Activated CD4-positive, alpha-beta T cell treated with anti-CD3 and anti-CD28 coated beads, Interleukin-2, amount 10 ng/mL, durations not matched to agents 7 days and 5 days (primary cell): Measurements from ENCODE around the gene UQCRQ. TPM values are rescaled to one million over a fixed set of nuclear protein-coding genes. Genes with fewer than 3 reads are reported as not detected.

Experiments
- CTCF ChIA-PET: fragments of 350-600 bp; sonication (Branson Sonifier 250); formaldehyde crosslinking; loops from one replicate; lab custom pipeline; 2021; ENCODE audit warnings: antibody characterized with exemption; lab: Charles Lee
- POLR2A ChIA-PET: fragments of 350-600 bp; sonication (Branson Sonifier 250); formaldehyde crosslinking; loops from one replicate; lab custom pipeline; 2021; ENCODE audit warnings: antibody characterized with exemption; lab: Charles Lee
- DNase-seq: peaks from one replicate; pipeline ENCODE4 v3.0.0-alpha.2; 2020
- H3K27ac Mint-ChIP-seq: one replicate; pipeline ENCODE4 v1.8.0; 2021; ENCODE audit warnings: mild to moderate bottlenecking, moderate library complexity, mixed read lengths
- H3K27me3 Mint-ChIP-seq: one replicate; pipeline ENCODE4 v1.8.0; 2021; ENCODE audit warnings: mixed read lengths
- H3K36me3 Mint-ChIP-seq: one replicate; pipeline ENCODE4 v1.8.0; 2021; ENCODE audit warnings: low read depth, mixed read lengths
- H3K4me1 Mint-ChIP-seq: one replicate; pipeline ENCODE4 v1.8.0; 2021; ENCODE audit warnings: mixed read lengths
- H3K4me3 Mint-ChIP-seq: one replicate; pipeline ENCODE4 v1.8.0; 2021; ENCODE audit warnings: mild to moderate bottlenecking, moderate library complexity, mixed read lengths
- H3K9me3 Mint-ChIP-seq: one replicate; pipeline ENCODE4 v1.8.0; 2021; ENCODE audit warnings: mixed read lengths
- total RNA-seq, 2 experiments: library from RNA; stranded (reverse); gene quantifications; one replicate each; pipeline ENCODE4 v1.2.3, GENCODE V29; 2021

Gene UQCRQ
- total RNA-seq, result 100 to 1,000 TPM; 304 to 328 TPM

- Mint-ChIP-seq H3K9me3 (no peaks in the 10 kb centered on the region), H3K27ac (peak within 1 kb of the TSS; percentile 100), H3K4me1 (peaks cover 29% of the 10 kb centered on the region), H3K4me3 (peak within 1 kb of the TSS; percentile 96), H3K36me3 (peaks cover 29% of the 10 kb centered on the region), H3K27me3 (peaks cover 5% of the 10 kb centered on the region)
- peak; percentile 97 for DNase-seq
- CTCF ChIA-PET, result interaction anchor here (1.1 to 4.8 kb wide), 5 partner anchors 10 to 1173 kb away, joined by 3 to 24 read pairs (median 5); no protein-coding TSS in a partner anchor
- POLR2A ChIA-PET, result interaction anchor here (0.6 kb wide), 1 partner anchor 495 kb away, joined by 3 read pairs; no protein-coding TSS in a partner anchor
Measured at GRCh38 chr5:132866342-132867045, at the start of gene UQCRQ, which contains the start of gene GDF9. UQCRQ (plus strand) TSS chr5:132866642; CDS start chr5:132866882, 240 bp downstream. GDF9 (minus strand) TSS chr5:132866469; CDS start chr5:132864533, 1,936 bp downstream.

GRCh38 chr5:132817011-132817410, 49.4 kb upstream of the UQCRQ start:
- Mint-ChIP-seq H3K4me3 (no peak overlapping the region), H3K27ac (no peak overlapping the region), H3K36me3 (no peaks in the 10 kb centered on the region), H3K9me3 (no peaks in the 10 kb centered on the region), H3K4me1 (peaks cover 19% of the 10 kb centered on the region), H3K27me3 (peaks cover 47% of the 10 kb centered on the region)
- DNase-seq, result no peak
- ChIA-PET CTCF (interaction anchor here (1.0 to 4.7 kb wide), 7 partner anchors 8 to 321 kb away, joined by 3 to 45 read pairs (median 4); partner anchors contain the start of gene SHROOM1), POLR2A (no interaction called here)

GRCh38 chr5:132819468-132819867, 47.0 kb upstream of the UQCRQ start:
- DNase-seq, result no peak
- Mint-ChIP-seq H3K9me3 (no peaks in the 10 kb centered on the region), H3K4me1 (peaks cover 12% of the 10 kb centered on the region), H3K27ac (no peak overlapping the region), H3K36me3 (no peaks in the 10 kb centered on the region), H3K4me3 (peak overlapping the region; percentile 45), H3K27me3 (peaks cover 47% of the 10 kb centered on the region)
- ChIA-PET POLR2A (no interaction called here), CTCF (interaction anchor here (0.7 to 4.7 kb wide), 27 partner anchors 10 to 579 kb away, joined by 3 to 45 read pairs (median 4); partner anchors contain the start of genes KIF3A, SHROOM1 and SLC22A5)

- ChIA-PET CTCF (interaction anchor here (0.6 to 4.7 kb wide), 35 partner anchors 9 to 580 kb away, joined by 3 to 45 read pairs (median 4); partner anchors contain the start of genes KIF3A, SHROOM1 and SLC22A5), POLR2A (no interaction called here)
- peak; percentile 92 for DNase-seq
- Mint-ChIP-seq H3K27ac (no peak overlapping the region), H3K4me3 (no peak overlapping the region), H3K36me3 (no peaks in the 10 kb centered on the region), H3K27me3 (peaks cover 49% of the 10 kb centered on the region), H3K4me1 (peaks cover 12% of the 10 kb centered on the region), H3K9me3 (no peaks in the 10 kb centered on the region)
Measured at GRCh38 chr5:132820162-132820754, 46.2 kb upstream of the UQCRQ start.

GRCh38 chr5:132821350-132821749, 45.1 kb upstream of the UQCRQ start:
- Mint-ChIP-seq H3K27ac (no peak overlapping the region), H3K4me1 (peaks cover 12% of the 10 kb centered on the region), H3K27me3 (peaks cover 49% of the 10 kb centered on the region), H3K36me3 (no peaks in the 10 kb centered on the region), H3K4me3 (no peak overlapping the region), H3K9me3 (no peaks in the 10 kb centered on the region)
- ChIA-PET POLR2A (no interaction called here), CTCF (interaction anchor here (0.9 to 4.7 kb wide), 13 partner anchors 7 to 436 kb away, joined by 3 to 45 read pairs (median 9); partner anchors contain the start of genes KIF3A and SHROOM1)
- no peak for DNase-seq

- Mint-ChIP-seq H3K9me3 (no peaks in the 10 kb centered on the region), H3K4me1 (peaks cover 12% of the 10 kb centered on the region), H3K27me3 (peaks cover 54% of the 10 kb centered on the region), H3K36me3 (no peaks in the 10 kb centered on the region), H3K4me3 (no peak overlapping the region), H3K27ac (no peak overlapping the region)
- ChIA-PET POLR2A (no interaction called here), CTCF (interaction anchor here (0.9 to 4.7 kb wide), 7 partner anchors 7 to 436 kb away, joined by 3 to 45 read pairs (median 9); partner anchors contain the start of gene SHROOM1)
- no peak for DNase-seq
Measured at GRCh38 chr5:132821791-132822190, 44.7 kb upstream of the UQCRQ start.

- DNase-seq, result no peak
- Mint-ChIP-seq H3K4me1 (peaks cover 12% of the 10 kb centered on the region), H3K4me3 (no peak overlapping the region), H3K27ac (no peak overlapping the region), H3K36me3 (no peaks in the 10 kb centered on the region), H3K27me3 (peaks cover 64% of the 10 kb centered on the region), H3K9me3 (no peaks in the 10 kb centered on the region)
- CTCF ChIA-PET, result interaction anchor here (1.1 to 1.8 kb wide), 3 partner anchors 9 to 455 kb away, joined by 3 to 7 read pairs (median 4); no protein-coding TSS in a partner anchor
- POLR2A ChIA-PET, result no interaction called here
Measured at GRCh38 chr5:132822650-132823480, 43.6 kb upstream of the UQCRQ start.

GRCh38 chr5:132823481-132824050, 42.9 kb upstream of the UQCRQ start:
- Mint-ChIP-seq H3K36me3 (no peaks in the 10 kb centered on the region), H3K27me3 (peaks cover 69% of the 10 kb centered on the region), H3K27ac (no peak overlapping the region), H3K4me1 (peaks cover 12% of the 10 kb centered on the region), H3K4me3 (no peak overlapping the region), H3K9me3 (no peaks in the 10 kb centered on the region)
- ChIA-PET POLR2A (no interaction called here), CTCF (interaction anchor here (1.1 to 1.5 kb wide), 3 partner anchors 10 to 456 kb away, joined by 3 to 4 read pairs (median 3); no protein-coding TSS in a partner anchor)
- DNase-seq, result no peak

- Mint-ChIP-seq H3K27me3 (peaks cover 69% of the 10 kb centered on the region), H3K4me3 (peak overlapping the region; percentile 34), H3K36me3 (no peaks in the 10 kb centered on the region), H3K9me3 (no peaks in the 10 kb centered on the region), H3K27ac (no peak overlapping the region), H3K4me1 (peaks cover 13% of the 10 kb centered on the region)
- ChIA-PET POLR2A (no interaction called here), CTCF (interaction anchor here (1.5 kb wide), 1 partner anchor 13 kb away, joined by 3 read pairs; no protein-coding TSS in a partner anchor)
- DNase-seq, result no peak
Measured at GRCh38 chr5:132824426-132824825, 42.0 kb upstream of the UQCRQ start.

GRCh38 chr5:132825033-132825833, 41.2 kb upstream of the UQCRQ start:
- no peak overlapping the region for H3K27ac Mint-ChIP-seq
- peaks cover 67% of the 10 kb centered on the region for H3K27me3 Mint-ChIP-seq

GRCh38 chr5:132825834-132826391, 40.5 kb upstream of the UQCRQ start:
- POLR2A ChIA-PET, result no interaction called here
- H3K27me3 Mint-ChIP-seq, result peaks cover 66% of the 10 kb centered on the region
- CTCF ChIA-PET, result interaction anchor here (1.0 to 1.8 kb wide), 4 partner anchors 11 to 299 kb away, joined by 4 to 5 read pairs (median 4); no protein-coding TSS in a partner anchor

More at GRCh38 chr5:132825033-132825833, 41.2 kb upstream of the UQCRQ start:
- no peaks in the 10 kb centered on the region for H3K9me3 Mint-ChIP-seq
- no peak for DNase-seq
- POLR2A ChIA-PET, result interaction anchor here (0.8 kb wide), 1 partner anchor 161 kb away, joined by 4 read pairs; no protein-coding TSS in a partner anchor
- H3K36me3 Mint-ChIP-seq, result no peaks in the 10 kb centered on the region
- H3K4me1 Mint-ChIP-seq, result peaks cover 9% of the 10 kb centered on the region
- CTCF ChIA-PET, result interaction anchor here (1.0 to 1.8 kb wide), 4 partner anchors 10 to 14 kb away, joined by 3 to 5 read pairs (median 4); no protein-coding TSS in a partner anchor
- H3K4me3 Mint-ChIP-seq, result peak overlapping the region; percentile 34

More at GRCh38 chr5:132825834-132826391, 40.5 kb upstream of the UQCRQ start:
- Mint-ChIP-seq H3K4me3 (no peak overlapping the region), H3K4me1 (peaks cover 7% of the 10 kb centered on the region), H3K36me3 (no peaks in the 10 kb centered on the region), H3K27ac (no peak overlapping the region), H3K9me3 (no peaks in the 10 kb centered on the region)
- DNase-seq, result peak; percentile 24
